Brain microvascular endothelial cell (primary cell): ENCODE results near the gene PRKCH.
A peak's percentile ranks its signal among the peaks of the same experiment; 100 is the strongest.

ENCODE experiments used
- DNase-seq: peaks from one replicate; pipeline ENCODE4 v3.0.0-alpha.2; 2020
- H3K27ac ChIP-seq: fragments of 250-450 bp; sonication (Bioruptor Pico); 2 replicates; pipeline ENCODE4 v1.5.1; 2020; ENCODE audit warnings: mild to moderate bottlenecking, moderate library complexity
- H3K27me3 ChIP-seq: fragments of 250-450 bp; sonication (Bioruptor Pico); replicated peaks from 2 replicates; pipeline ENCODE4 v1.5.1; 2020; ENCODE audit warnings: mild to moderate bottlenecking
- H3K36me3 ChIP-seq: fragments of 250-450 bp; sonication (Bioruptor Pico); replicated peaks from 2 replicates; pipeline ENCODE4 v1.5.1; 2020; ENCODE audit warnings: mild to moderate bottlenecking
- H3K4me3 ChIP-seq: 2 replicates; pipeline ENCODE4 v1.5.1; 2011; ENCODE audit warnings: low read depth, mild to moderate bottlenecking, control low read depth, low read length, moderate library complexity
- in situ Hi-C: cut with HindIII; loops from 2 replicates; pipeline ENCODE4 v1.10.0; 2017; ENCODE audit warnings: low sequenced_read_pairs, low pct_ligation_motif_present
- TF ChIP-seq, protein P1 (sequence below): IDR thresholded peaks from 2 replicates; pipeline ENCODE4 v1.5.1; 2011; ENCODE audit warnings: low read depth, mild to moderate bottlenecking, moderate library complexity, low read length, control low read depth, inconsistent platforms; ENCODE audit errors: missing control alignments

Gene PRKCH

DNA sequence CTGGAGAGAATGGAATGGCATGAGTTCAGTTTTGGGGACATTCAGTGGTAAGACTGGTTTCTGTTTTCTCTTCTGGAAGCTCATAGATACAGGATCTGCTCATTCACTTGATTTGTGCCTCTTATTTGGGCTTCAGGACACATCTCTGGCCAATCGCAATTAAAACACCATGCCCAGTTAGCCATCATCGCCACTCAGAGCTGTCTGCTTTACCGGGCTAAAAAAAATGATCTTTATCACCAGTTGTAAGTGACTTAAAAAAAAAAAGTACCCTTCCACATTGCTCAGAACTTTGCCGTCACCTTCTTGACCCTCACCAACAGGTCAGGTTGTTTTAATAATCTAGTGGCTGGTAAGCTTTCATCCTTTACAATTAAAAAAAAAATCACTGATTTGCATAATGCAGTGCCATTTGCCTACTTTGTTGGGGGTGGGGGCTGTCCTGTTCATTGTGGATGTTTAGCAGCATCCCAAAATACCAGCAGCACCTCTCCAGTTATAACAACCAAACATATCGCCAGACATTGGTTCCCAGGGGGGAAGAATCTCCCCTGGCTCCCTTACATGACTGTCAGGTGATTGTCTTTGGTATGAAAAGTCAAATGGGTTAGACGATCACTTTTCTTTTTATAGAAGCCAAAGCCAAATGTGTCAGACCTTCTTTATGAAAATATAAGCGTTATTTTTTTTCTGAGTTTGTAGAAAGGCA, 150.1 kb downstream of the PRKCH start:
- H3K27ac ChIP-seq = peak overlapping the region; percentile 100
- peak; percentile 36 for DNase-seq
- in situ Hi-C loops = loop anchor here (25.0 kb wide), 1 partner anchor 241 kb away; no protein-coding TSS in a partner anchor
- H3K4me3 ChIP-seq = peak overlapping the region; percentile 40
- no peaks in the 10 kb centered on the region for H3K27me3 ChIP-seq
- TF ChIP-seq, protein P1, sequence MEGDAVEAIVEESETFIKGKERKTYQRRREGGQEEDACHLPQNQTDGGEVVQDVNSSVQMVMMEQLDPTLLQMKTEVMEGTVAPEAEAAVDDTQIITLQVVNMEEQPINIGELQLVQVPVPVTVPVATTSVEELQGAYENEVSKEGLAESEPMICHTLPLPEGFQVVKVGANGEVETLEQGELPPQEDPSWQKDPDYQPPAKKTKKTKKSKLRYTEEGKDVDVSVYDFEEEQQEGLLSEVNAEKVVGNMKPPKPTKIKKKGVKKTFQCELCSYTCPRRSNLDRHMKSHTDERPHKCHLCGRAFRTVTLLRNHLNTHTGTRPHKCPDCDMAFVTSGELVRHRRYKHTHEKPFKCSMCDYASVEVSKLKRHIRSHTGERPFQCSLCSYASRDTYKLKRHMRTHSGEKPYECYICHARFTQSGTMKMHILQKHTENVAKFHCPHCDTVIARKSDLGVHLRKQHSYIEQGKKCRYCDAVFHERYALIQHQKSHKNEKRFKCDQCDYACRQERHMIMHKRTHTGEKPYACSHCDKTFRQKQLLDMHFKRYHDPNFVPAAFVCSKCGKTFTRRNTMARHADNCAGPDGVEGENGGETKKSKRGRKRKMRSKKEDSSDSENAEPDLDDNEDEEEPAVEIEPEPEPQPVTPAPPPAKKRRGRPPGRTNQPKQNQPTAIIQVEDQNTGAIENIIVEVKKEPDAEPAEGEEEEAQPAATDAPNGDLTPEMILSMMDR = no peak
- no peaks in the 10 kb centered on the region for H3K36me3 ChIP-seq

DNA sequence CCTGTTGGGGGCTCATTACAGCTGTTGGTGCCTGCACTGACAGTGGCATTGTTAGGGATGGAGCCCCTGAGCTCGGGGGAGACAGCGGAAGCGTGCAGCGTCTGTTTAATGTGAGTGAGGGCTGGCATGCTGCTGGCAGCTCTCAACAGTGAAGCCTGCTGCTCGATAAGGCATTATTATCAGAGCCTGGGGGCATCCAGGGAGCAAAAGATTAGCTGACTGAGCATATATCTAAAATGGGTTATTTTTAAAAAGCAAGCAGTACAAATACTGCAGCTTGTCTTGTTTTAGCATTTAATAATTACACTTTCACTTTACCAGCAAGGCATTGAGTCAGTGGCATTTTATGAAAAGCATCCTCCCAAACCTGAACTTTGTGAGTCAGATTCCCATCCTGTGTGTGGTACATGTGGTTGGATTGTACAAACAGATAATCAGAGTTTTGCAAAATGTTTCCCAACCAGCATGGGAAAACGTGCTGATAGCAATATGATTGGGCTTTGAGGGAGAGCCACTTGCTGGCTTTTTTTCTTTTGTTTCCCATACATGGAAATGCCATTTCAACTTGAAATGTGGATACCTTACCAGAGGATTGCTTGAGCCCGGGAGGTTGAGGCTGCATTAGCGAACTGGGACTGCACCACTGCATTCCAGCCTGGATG, 150.8 kb downstream of the PRKCH start:
- Histone ChIP-seq H3K4me3 (peak overlapping the region; percentile 40), H3K27ac (peak overlapping the region; percentile 100), H3K36me3 (no peaks in the 10 kb centered on the region), H3K27me3 (no peaks in the 10 kb centered on the region)
- peak; percentile 98 for DNase-seq
- TF ChIP-seq, protein P1 = no peak
- in situ Hi-C loops = loop anchor here (25.0 kb wide), 1 partner anchor 240 kb away; no protein-coding TSS in a partner anchor

DNA sequence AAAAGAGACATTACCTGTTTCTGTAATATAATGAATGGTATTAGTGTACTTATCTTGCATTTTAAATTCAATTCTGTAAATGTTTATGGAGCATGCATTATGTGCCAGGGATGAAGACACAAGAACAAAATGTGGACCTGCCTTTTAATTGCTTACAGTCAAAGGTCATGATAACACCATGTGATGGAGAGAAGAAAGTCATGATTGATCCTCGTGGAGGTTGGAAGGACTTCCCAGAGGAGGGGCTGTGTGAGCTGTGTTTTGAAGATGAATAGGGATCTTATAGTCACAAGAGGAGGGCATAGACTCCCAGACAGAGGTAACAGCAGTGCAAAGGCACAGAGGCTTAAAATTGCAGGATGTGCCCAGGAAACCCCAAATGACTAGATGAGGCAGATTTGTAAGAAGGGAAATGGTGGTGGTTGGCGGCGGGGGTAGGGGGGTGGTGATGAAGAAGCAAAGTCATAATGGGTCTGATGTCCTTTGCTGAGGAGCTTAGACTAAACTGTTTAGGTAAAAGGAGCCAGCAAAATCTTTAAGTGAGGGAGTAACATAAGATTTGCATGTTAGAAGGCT, 151.5 kb downstream of the PRKCH start:
- TF ChIP-seq, protein P1 = no peak
- H3K36me3 ChIP-seq = no peaks in the 10 kb centered on the region
- peak overlapping the region; percentile 100 for H3K27ac ChIP-seq
- in situ Hi-C loops = loop anchor here (25.0 kb wide), 1 partner anchor 239 kb away; no protein-coding TSS in a partner anchor
- H3K27me3 ChIP-seq = no peaks in the 10 kb centered on the region
- no peak overlapping the region for H3K4me3 ChIP-seq
- peak; percentile 49 for DNase-seq

DNA sequence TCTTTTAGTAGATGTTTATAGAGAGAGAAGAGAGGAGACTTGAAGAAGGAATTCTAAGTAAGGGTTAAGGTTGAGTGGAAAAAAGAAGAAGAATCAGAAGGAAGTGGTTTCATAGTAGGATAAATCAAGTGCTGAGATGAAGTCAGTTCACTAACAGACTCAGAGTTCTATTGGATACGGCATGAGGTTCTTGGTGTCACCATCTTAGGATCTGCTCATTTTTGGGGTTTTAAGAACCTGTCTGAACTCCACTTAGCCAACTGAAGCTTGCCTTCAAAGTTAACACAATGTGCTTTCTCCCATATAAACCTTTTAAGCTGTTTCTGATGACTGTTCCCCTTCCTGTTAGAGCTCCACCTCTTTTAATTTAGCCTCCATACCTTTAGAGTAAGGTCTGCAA, 152.6 kb downstream of the PRKCH start:
- in situ Hi-C loops = loop anchor here (25.0 kb wide), 1 partner anchor 238 kb away; no protein-coding TSS in a partner anchor

DNA sequence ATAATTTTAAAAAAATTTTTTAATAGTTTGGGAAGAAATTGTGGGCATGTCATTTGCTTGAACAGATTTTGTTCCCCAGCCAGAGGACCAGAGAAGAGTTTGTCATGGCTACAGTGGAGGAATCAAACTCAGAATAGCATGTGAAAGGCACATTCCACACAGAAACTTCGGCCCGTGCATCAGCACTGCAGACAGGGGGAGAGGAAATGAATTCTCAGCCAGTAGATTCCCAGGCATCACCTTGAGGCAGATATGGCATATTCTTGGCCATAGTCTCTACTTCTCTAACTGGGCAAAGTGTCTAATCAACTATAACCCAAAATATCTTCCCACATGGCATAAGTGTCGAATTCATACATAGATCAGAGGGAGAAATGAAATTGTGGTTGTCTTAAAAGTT, 153.3 kb downstream of the PRKCH start:
- Histone ChIP-seq H3K27me3 (no peaks in the 10 kb centered on the region), H3K4me3 (no peak overlapping the region), H3K27ac (peak overlapping the region; percentile 100), H3K36me3 (no peaks in the 10 kb centered on the region)
- in situ Hi-C loops = loop anchor here (25.0 kb wide), 1 partner anchor 238 kb away; no protein-coding TSS in a partner anchor
- peak; percentile 49 for DNase-seq
- TF ChIP-seq, protein P1 = peak; percentile 15

More for the DNA sequence above, 152.6 kb downstream of the PRKCH start:
- no peak for DNase-seq
- Histone ChIP-seq H3K27me3 (no peaks in the 10 kb centered on the region), H3K27ac (peak overlapping the region; percentile 100), H3K36me3 (no peaks in the 10 kb centered on the region), H3K4me3 (no peak overlapping the region)
- TF ChIP-seq, protein P1 = no peak
